ENCODE results near the gene EEFSEC. TPM values are rescaled to one million over a fixed set of nuclear protein-coding genes. Genes with fewer than 3 reads are reported as not detected.

Gene EEFSEC
- total RNA-seq, 2 experiments from 2014 or later, result 19.2 to 19.6 TPM

GRCh38 chr3:128256131-128256530 is 102.8 kb downstream of the EEFSEC start:
- no peak for TF ChIP-seq CTCF (IDR thresholded peaks at IDR 0.05)
- peaks cover 6% of the 10 kb centered on the region for H3K4me1 Mint-ChIP-seq (ENCODE audit: low read depth)
- no peaks in the 10 kb centered on the region for H3K27me3 Mint-ChIP-seq
- H3K36me3 Mint-ChIP-seq (ENCODE audit: low read depth), result peaks cover 18% of the 10 kb centered on the region
- no peak overlapping the region for H3K27ac Mint-ChIP-seq
- DNase-seq (no peak), ATAC-seq (no peak)
- H3K4me3 Mint-ChIP-seq, result no peak overlapping the region
- ChIA-PET POLR2A (no interaction called here), CTCF (no interaction called here)
- intact Hi-C loops (cut with micrococcal nuclease), result no loop called here
- H3K9me3 Mint-ChIP-seq, result peaks cover 9% of the 10 kb centered on the region

- DNase-seq (no peak), ATAC-seq (no peak)
- Mint-ChIP-seq H3K9me3 (peaks cover 9% of the 10 kb centered on the region), H3K4me1 (ENCODE audit: low read depth) (peaks cover 5% of the 10 kb centered on the region), H3K27me3 (no peaks in the 10 kb centered on the region), H3K27ac (no peak overlapping the region), H3K36me3 (ENCODE audit: low read depth) (peaks cover 24% of the 10 kb centered on the region), H3K4me3 (no peak overlapping the region)
- ChIA-PET CTCF (interaction anchor here (1.0 to 2.2 kb wide), 2 partner anchors 10 to 11 kb away, joined by 3 to 6 read pairs; no protein-coding TSS in a partner anchor), POLR2A (interaction anchor here (0.5 kb wide), 1 partner anchor 63 kb away, joined by 3 read pairs; no protein-coding TSS in a partner anchor)
- no peak for TF ChIP-seq CTCF (IDR thresholded peaks at IDR 0.05)
- intact Hi-C loops (cut with micrococcal nuclease), result no loop called here
These were observed 104.4 kb downstream of the EEFSEC start for GRCh38 chr3:128257632-128258031.

- no peak for TF ChIP-seq CTCF (IDR thresholded peaks at IDR 0.05)
- Mint-ChIP-seq H3K27ac (no peak overlapping the region), H3K4me3 (no peak overlapping the region), H3K27me3 (no peaks in the 10 kb centered on the region), H3K4me1 (ENCODE audit: low read depth) (peaks cover 3% of the 10 kb centered on the region), H3K9me3 (peaks cover 9% of the 10 kb centered on the region), H3K36me3 (ENCODE audit: low read depth) (peaks cover 30% of the 10 kb centered on the region)
- CTCF ChIA-PET, result interaction anchor here (1.1 kb wide), 1 partner anchor 62 kb away, joined by 4 read pairs; no protein-coding TSS in a partner anchor
- POLR2A ChIA-PET, result interaction anchor here (0.6 kb wide), 1 partner anchor 97 kb away, joined by 3 read pairs; no protein-coding TSS in a partner anchor
- intact Hi-C loops (cut with micrococcal nuclease), result no loop called here
- ATAC-seq (no peak), DNase-seq (no peak)
These were observed 107.0 kb downstream of the EEFSEC start for GRCh38 chr3:128260275-128260674.

- Mint-ChIP-seq H3K9me3 (peaks cover 9% of the 10 kb centered on the region), H3K4me1 (ENCODE audit: low read depth) (no peaks in the 10 kb centered on the region), H3K36me3 (ENCODE audit: low read depth) (peaks cover 26% of the 10 kb centered on the region), H3K27me3 (no peaks in the 10 kb centered on the region), H3K4me3 (no peak overlapping the region), H3K27ac (peak overlapping the region; percentile 24)
- DNase-seq (no peak), ATAC-seq (no peak)
- ChIA-PET POLR2A (no interaction called here), CTCF (no interaction called here)
- no peak for TF ChIP-seq CTCF (IDR thresholded peaks at IDR 0.05)
- intact Hi-C loops (cut with micrococcal nuclease), result no loop called here
These were observed 109.2 kb downstream of the EEFSEC start for GRCh38 chr3:128262457-128262856.

- Mint-ChIP-seq H3K27ac (no peak overlapping the region), H3K36me3 (ENCODE audit: low read depth) (peaks cover 26% of the 10 kb centered on the region), H3K4me3 (no peak overlapping the region), H3K4me1 (ENCODE audit: low read depth) (no peaks in the 10 kb centered on the region), H3K27me3 (no peaks in the 10 kb centered on the region), H3K9me3 (peaks cover 9% of the 10 kb centered on the region)
- DNase-seq (no peak), ATAC-seq (no peak)
- TF ChIP-seq CTCF (IDR thresholded peaks at IDR 0.05), result no peak
- POLR2A ChIA-PET, result no interaction called here
- CTCF ChIA-PET, result no interaction called here
- intact Hi-C loops (cut with micrococcal nuclease), result no loop called here
These were observed 109.8 kb downstream of the EEFSEC start for GRCh38 chr3:128263118-128263517.
